GM19467 (cell line): ENCODE data around the gene NR2F1.
A peak's percentile ranks its signal among the peaks of the same experiment; 100 is the strongest.

Experiments used
- ATAC-seq: cut with Tn5 transposase; IDR thresholded peaks from one replicate; pipeline ENCODE4 v1.9.1; 2021; ENCODE audit warnings: mild to moderate bottlenecking, moderate library complexity; ENCODE audit not compliant: unreplicated experiment

Gene NR2F1

GRCh38 chr5:93635991-93636390 is 53.0 kb downstream of the NR2F1 start:
- peak; percentile 83 for ATAC-seq

- ATAC-seq = no peak
Measured at GRCh38 chr5:93636837-93637236, 53.8 kb downstream of the NR2F1 start.

- ATAC-seq = no peak
Measured at GRCh38 chr5:93637697-93638096, 54.7 kb downstream of the NR2F1 start.

GRCh38 chr5:93642526-93642925 is 59.5 kb downstream of the NR2F1 start:
- ATAC-seq = no peak
